ENCODE data around the gene NFAT5.
A peak's percentile ranks its signal among the peaks of the same experiment; 100 is the strongest.
"Not testable (repeated sequence)": the region's sequence is repeated elsewhere in the genome, so short reads cannot be mapped to it uniquely, and the experiment has no call there.

The NFAT5 gene

DNA sequence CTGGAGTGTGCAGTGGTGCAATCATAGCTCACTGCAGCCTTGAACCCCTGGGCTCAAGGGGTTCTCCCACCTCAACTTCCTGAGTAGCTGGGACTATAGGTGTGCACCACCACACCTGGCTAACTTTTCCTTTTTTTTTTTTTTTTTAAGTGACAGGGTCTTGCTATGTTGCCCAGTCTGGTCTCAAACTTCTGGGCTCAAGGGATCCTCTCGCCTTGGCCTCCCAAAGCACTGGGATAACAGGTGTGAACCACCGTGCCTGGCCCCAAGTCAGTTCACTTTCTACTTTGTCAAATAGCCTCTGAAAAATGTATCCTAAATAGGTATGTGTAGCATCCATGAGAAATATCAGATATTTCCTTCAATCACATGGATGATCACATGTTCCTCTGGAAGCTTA lies 9.9 kb upstream of the NFAT5 start:
- no peak for DNase-seq

DNA sequence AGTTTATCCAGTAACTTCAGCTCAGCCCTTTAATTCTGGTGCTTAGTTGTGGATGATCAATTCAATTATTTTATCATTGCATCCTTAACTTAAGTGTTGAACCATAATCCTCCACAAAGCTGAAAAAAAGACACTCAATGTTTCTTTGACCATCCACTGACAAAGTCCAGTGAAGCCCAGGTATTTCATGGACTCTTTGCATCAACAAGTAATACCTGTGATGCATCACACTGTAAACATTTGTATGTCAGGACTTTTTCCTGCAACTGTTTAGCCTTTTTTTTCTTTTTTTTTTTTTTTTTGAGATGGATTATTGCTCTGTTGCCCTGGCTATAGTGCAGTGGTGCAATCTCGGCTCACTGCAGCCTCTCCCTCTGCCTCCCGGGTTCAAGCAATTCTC lies 6.6 kb upstream of the NFAT5 start:
- DNase-seq = no peak

DNA sequence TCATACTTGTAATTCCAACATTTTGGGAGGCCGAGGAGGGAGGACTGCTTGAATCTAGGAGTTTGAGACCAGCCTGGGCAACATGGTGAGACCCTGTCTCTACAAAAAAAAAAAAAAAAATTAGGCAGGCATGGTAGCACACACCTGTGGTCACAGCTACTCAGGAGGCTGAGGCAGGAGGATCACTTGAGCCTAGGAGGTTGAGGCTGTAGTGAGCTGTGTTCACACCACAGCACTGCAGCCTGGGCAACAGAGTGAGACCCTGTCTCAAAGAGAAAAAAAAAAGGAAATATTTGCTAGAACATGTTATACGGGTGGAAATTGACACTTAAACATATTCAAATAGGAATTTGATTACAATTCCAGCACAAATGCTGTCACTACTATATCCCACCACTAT lies 4.4 kb upstream of the NFAT5 start:
- not testable (repeated sequence) for DNase-seq

DNA sequence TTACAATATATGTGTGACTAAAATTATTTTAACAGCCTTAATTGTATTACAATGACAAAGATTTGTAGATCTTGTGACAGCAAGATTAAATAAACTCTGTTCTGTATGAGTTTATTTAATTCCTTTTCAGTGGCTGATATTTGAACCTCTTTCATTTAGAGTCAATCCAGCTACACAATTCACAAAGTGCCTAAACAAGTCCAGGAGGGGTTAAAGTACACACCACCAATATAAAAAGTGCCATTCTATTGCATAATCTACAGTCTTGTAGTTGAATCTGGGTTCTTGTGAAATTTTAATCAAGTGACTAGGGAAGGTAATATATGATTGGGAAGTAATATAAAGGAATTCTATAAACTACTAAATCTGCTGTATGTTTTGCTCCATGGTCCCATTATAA lies 3.9 kb upstream of the NFAT5 start:
- no peak for DNase-seq

DNA sequence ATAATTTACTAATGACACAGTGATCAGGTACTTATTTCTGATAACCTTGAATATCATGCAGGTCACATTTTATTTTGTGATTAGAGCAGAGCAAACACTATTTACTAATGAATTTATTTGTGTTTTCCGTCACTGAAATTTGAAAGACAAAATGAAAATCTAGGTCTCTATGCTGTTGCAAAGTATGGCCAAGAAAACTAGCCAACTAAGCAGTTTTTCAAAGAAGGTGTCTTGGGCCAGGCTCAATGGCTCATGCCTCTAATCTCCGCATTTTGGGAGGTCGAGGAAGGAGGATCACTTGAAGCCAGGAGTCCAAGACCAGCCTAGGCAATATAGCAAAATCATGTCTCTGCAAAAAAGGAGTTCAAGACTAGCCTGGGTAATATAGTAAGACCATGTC lies 3.0 kb upstream of the NFAT5 start:
- no peak for DNase-seq

DNA sequence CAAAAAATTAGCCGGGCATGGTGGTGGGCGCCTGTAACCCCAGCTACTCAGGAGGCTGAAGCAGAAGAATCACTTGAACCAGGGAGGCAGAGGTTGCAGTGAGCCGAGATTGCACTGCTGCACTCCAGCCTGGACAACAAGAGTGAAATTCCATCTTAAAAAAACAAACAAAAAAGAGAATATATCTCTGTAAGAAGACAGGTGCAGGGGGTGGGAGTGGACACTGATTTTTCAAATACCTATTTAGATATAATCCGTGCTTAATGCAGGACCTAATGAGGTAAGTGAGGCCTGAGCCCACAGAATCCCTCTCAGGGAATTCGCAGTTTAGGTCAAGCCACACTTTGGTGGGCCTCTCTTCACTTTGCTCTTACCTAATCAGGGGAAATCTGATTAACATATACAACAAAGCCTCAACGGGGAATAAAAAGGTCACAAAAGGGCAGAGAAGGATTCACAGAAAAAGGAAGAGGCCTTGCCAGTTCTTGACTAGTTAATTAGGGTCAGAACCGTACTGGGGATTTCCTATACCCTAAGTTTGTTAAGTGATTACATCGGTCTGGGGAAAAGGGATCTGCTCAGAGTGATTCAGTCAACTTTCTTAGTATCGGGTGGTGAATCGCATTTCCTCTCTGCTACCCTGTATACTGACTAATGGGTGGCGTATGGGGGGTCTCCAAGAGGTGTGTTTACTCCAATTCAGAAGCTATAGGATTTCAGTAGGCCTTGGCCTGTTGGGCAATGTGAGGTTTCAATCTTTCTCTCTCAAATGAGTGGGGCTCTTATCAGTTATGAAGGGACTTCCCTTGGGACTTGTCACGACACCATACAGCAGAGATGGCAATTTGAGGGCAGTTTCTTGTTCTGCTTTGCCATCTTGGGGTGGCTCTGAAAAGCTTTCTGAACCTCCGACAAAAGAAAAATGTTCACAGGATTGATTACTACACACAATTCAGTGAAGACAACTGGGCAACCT lies 1.9 kb upstream of the NFAT5 start:
- peak; percentile 66 for DNase-seq

DNA sequence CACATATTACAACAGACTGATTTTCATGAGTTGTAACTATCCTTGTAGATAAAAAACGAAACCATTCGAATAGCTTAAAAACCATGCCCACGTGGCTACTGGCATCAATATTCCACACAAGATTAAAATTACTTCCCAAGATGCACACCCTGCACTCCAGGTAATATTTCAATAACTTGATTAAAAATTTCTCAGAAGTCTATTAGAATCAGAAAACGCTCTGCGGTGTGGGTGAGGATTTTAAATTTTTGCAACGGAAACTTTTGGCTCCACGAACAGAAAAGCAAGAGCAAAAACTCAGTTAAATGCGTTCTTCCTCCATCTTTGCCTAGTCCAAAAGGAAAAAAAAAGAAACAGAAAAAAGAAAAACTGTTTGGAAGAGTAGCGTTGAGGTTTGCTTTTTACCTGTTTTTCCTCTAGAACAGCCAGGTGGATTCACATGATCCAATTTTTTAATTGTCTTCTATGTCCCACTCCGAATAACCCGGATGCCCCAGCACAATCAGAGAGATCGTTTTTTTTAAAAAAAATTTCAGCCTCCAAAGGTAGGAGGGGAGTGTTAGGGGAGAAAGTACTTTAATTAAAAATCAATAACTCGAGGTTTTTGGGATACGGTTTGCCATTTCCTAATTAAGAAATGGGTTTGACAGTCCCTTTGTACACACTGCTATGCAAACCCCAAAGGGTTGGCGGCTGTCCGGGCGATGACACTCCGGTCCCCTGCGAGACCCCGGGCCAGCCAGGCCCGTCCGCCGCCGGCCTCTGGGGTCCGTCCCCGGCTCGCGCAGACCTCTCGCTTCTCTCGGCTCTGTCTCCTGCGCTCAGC lies 708 bp upstream of the NFAT5 start:
- DNase-seq = no peak

DNA sequence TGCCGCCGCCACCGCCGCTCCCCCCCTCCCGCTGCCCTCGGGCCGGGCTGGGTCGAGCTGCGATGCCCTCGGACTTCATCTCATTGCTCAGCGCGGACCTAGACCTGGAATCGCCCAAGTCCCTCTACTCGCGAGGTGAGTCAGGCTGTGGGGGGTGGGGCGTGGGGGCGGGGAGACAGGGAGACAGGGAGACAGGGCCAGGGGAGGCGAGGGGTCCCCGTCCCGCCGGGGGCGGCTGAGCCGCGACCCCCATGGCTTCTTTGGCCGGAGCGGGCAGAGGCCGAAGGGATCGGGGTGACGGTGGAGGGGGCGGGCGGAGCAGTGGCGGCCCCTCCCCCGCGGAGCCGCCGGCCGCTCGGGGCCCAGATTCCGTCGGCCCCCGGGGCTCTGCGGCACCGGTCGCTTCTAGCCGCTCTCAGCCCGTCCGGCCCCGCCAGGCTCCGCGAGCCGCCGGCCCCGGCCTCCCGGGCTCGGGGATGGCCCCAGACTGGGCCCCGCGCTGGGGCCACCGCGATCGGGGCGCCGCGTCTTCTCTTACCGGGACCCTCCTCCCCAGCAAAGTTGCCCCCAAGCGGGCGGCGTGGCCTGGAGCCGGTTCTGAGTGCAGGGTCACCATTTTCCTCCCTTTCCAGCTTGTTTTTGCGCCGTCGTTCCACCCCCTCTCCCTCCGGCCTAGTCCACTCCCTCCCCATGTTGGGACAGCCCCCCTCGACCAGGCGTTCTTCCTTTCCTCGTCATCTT lies 644 bp downstream of the NFAT5 start:
- peak; percentile 22 for DNase-seq

DNA sequence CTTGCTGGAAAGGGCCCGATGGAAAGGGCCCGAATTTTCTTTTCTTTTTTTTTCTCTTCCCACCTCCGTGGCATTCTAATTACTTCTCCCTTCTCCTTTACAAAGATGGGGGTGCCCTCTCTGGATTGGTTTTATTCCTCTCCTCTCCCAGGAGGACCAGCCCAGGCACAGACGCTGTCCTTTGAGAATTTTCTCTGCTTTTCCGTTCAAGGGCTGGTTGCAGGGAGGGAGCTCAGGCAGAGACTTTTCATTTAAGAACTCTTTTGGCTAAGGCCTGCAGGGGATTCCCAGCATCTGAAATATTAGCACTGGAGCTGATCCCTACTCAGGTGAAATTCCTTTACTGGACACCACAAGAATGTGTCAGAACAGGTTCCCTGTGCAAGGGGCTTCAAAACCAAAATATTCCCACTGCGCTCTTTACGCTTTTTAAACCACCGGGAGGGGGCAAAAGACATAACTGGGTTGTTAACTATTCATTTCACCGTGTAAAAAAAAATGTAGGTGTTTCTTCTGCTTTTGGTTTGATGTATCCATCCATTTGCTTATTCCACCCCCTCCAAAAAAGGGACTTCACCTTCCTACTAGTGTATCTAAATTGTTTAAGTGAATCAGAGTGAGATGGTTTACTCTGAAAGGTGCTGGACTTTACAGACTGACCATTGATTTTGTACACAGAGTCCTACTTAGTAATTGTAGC lies 1.4 kb downstream of the NFAT5 start:
- peak; percentile 20 for DNase-seq

DNA sequence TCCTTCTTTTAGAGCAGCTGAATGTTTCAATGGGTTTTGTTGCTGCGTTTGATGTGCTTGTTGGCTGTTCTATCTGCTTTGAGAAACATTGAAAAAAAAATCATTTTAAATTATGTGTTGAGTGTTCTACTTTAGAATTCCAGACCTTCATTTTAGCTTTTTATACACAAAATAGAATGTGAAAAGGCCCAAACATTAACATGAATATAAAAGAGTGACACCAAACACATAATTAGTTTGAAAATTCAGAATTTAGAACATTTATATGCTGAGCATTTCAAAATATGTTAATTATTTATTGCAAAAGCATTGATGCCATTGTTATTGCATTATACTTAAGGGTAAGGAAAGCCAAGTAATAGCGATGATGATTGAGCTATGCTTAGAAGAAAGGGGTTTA lies 2.9 kb downstream of the NFAT5 start:
- DNase-seq = no peak

DNA sequence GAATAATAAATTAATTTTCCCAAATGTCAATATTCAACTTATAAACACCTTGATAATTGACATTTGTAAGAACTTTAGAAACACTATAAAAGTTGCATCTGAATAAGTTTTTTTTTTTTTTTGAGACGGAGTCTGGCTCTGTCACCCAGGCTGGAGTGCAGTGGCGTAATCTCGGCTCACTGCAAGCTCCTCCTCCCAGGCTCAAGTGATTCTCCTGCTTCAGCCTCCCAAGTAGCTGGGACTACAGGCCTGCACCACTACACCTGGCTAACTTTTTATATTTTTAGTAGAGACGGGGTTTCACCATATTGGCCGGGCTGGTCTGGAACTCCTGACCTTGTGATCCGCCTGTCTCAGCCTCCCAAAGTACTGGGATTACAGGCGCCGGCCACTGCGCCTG lies 13.0 kb downstream of the NFAT5 start:
- DNase-seq = not testable (repeated sequence)

DNA sequence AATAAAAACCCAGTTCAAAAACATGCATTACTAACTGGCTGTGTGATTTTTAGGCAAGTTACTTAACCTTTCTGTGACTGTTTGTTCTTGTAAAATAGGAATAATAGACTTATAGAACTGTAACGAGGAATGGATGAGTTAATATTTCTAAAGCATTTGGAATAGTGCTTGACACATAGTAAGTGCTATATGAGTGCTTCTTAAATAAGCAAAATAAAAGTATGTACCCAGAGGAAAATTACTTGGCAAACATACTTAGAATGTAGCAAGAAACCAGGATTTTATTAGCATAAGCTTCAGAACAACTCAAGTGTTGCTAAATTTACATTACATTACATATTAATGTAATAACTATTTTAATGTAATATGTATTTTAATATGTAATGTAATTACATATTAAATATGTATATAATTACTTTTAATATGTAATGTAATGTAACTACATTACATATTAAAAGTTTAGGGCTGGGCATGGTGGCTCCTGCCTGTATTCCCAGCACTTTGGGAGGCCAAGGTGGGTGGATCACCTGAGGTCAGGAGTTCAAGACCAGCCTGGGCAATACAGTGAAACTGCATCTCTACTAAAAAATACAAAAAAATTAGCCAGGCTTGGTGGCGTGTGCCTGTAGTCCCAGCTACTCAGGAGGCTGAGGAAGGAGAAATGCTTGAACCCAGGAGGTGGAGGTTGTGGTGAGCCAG lies 14.2 kb downstream of the NFAT5 start:
- DNase-seq = no peak

DNA sequence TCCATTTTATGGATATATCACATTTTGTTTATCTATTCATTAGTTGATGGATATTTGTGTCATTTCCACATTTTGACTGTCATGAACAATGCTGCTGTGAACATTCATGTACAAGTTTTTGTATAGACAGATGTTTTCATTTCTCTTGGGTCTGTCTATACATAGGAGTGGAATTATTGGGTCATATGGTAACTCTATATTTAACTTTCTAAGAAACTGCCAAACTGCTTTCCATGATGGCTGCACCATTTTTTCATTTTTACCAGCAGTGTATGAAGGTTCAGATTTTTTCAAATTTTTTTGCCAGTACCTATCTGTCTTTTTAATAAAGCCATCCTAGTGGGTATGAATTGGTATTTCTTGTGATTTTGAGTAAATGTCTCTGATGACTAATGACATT lies 15.5 kb downstream of the NFAT5 start:
- no peak for DNase-seq

DNA sequence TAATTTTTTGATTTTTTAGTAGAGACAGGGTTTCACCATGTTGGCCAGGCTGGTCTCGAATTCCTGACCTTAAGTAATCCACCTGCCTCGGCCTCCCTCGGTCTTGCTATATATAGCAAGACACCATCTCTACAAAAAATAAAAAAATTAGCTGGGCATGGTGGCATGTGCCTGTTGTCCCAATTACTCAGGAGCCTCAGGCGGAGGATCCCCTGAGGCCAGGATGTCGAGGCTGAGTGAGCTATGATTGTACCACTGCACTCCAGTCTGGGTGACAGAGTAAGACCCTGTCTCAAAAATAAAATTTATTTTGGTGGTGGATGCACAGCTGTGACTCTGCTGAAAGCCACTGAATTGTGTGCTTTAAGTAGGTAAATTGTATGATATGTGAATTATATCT lies 18.7 kb downstream of the NFAT5 start:
- not testable (repeated sequence) for DNase-seq

DNA sequence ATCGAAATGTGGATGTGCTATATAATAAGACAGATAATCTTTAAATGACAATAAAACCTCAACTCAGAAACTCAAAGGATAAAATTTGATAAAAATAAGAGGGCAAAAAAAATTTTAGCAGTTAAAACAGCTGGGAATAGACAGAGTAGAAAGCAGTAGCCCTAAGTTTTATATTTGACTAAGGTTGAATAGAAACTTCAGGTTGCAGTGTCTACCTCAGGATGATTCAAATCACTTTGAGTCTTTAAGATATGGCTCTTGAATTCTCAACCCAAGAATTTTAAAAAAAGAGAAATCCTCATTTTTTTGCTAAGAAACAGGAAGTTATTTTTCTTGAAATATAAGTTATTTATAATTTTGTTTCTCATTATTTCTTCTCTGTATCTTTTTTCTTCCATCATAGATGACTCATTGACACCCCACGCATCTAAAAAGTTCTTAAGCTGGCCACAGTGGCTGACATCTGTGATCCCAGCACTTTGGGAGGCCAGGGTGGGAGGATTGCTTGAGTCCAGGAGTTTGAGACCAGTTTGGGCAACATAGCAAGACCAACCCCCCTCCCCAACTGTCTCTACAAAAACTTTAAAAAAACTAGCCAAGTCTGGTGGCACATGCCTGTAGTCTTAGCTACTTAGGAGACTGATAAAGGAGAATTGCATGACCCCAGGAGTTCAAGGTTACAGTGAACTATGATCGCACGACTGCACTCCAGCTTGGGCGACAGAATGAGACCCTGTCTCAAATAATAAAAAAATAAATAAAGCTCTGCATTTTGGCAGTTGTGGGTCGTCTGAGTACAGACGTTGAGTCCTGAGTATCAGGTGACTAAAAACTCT lies 23.9 kb downstream of the NFAT5 start:
- no peak for DNase-seq

DNA sequence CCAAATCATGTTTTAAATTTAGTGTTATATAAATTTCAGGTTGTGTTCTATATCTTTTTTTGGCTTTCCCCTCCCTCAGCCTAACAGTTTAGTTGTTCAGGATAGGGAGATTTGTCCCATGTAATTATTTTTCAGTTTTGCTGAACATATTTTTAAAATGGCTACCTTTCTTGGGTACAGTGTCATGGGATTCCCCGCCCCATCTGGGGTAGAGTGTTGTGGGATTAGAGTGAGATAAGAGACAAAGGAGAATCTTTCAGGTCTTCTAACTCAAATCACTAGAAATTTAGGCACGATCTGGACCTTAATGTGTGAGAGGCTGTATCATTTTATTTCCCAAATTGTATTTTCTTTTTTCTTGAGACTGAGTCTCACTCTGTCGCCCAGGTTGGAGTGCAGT lies 24.8 kb downstream of the NFAT5 start:
- DNase-seq = no peak

DNA sequence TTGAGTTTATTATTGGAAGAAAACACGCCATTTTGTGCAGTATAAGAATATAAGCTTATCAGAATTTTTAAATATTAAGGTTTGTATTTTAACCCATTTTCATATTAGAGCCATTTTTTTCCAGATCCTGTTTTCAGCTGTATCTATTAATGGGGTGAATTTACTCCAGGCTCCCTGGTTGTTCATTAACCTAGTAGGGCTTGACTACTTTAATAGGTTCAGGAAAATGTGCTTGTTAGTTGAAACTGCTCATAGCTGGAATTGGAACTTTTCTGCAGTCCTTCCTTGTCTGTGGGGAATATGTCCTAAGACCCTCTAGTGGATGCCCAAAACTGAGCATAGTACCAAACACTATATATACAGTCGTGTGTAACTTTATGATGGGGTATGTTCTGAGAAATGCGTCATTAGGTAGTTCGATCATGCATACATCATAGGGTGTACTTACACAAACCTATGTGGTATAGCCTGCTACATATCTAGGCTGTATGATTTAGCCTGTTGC lies 28.0 kb downstream of the NFAT5 start:
- DNase-seq = no peak

DNA sequence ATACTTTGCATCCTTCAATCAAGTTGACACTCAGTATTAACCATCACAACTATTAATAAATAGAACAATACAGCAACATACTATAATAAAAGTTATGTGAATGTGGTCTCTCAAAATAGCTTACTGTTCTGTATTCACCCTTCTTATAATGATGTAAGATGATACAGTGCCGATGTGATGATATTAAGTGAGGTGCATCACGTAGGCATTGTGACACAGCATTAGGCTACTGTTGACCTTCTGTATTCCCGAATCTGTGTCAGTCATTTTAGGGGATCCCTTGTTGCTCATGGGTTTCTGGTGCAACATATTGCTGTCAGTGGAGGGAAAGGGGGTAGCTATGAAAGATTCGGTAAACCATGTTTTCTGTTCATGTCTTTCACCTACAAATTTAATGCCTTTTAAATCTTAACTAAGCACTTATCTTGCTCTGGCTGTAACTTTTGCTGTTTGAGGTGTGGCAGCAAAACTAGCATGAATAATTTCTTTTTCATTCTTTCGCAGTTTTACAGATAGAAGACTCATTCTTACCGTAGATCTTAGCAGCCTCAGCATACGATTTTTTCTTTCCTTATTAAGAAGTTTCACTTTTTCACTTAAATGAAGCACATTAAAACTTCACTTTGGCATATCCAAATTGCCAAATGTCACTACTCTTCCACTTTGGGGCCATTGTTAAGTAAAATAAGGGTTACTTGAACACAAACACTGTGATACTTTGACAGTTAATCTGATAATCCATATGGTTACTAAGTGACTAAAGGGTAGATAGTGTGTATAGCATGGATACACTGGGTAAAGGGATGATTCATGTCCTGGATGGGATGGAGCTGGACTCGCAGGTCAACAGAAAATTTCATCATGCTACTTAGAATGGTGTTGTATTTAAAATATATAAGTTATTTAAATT lies 29.6 kb downstream of the NFAT5 start:
- DNase-seq = no peak

DNA sequence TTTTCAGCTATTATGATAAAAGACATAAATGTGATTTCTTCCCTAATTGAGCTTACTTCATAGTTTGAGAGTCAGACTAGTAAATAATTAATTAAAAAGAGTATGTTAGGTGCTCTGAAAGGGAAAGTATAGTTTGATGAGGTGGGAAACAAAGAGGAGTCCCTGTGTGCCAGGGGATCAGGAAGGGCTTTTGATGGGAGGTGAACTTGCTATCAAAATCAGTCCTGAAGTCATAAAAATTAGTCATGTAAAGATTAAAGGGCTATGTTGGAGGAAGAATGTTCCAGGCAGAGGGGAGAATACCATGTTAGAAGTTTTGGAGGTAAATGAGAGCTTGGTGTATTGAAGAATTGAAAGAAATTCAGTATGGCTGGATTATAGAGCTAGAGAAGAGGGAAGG lies 31.0 kb downstream of the NFAT5 start:
- DNase-seq = no peak

DNA sequence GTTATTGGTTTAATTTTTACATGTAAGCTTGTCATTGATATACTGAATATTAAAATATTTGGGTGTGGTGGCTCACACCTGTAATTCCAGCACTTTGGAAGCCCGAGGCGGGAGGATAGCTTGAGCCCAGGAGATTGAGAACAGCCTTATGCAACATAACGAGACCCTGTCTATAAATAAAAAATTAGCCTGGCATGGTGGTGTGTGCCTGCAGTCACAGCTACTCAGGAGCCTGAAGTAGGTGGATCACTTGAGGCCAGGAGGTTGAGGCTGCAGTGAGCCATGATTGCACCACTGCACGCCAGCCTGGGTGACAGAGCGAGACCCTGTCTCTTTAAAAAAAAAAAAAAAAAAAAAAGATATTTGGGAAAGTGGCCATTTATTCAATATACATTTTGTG lies 32.3 kb downstream of the NFAT5 start:
- no peak for DNase-seq
